Activated naive CD4-positive, alpha-beta T cell treated with anti-CD3 and anti-CD28 coated beads, Interleukin-2, amount 50 U/mL, for 72 hours (primary cell): ENCODE measurements around the gene TBCCD1. TPM values are rescaled to one million over a fixed set of nuclear protein-coding genes. Genes with fewer than 3 reads are reported as not detected.
"Not testable (repeated sequence)": the region's sequence is repeated elsewhere in the genome, so short reads cannot be mapped to it uniquely, and the experiment has no call there.

ENCODE experiments used
- ATAC-seq, 2 donors: fragments of 150-1000 bp; cut with Tn5 transposase; 2 replicates each; pipeline ENCODE4 v1.10.0; 2021; ENCODE audit warnings: mild to moderate bottlenecking in 2 of 2, moderate library complexity in 2 of 2
- DNase-seq, 2 donors: peaks; one replicate each; pipeline ENCODE4 v3.0.0; 2021 to 2022; ENCODE audit warnings: low spot score in 2 of 2
- H3K27ac Mint-ChIP-seq, 2 donors: one replicate each; pipeline ENCODE4 v1.8.0; 2022; ENCODE audit warnings: mild to moderate bottlenecking in 2 of 2, mixed read lengths in 2 of 2
- H3K36me3 Mint-ChIP-seq, 2 donors: one replicate each; pipeline ENCODE4 v1.8.0; 2022; ENCODE audit warnings: mixed read lengths in 2 of 2
- H3K9me3 Mint-ChIP-seq, 2 donors: one replicate each; pipeline ENCODE4 v1.8.0; 2022; ENCODE audit warnings: mixed read lengths in 2 of 2
- total RNA-seq, 2 donors: library from RNA; stranded (reverse); gene quantifications; one replicate each; pipeline ENCODE4 v1.2.3, GENCODE V29; 2022

Gene TBCCD1
- total RNA-seq, 2 donors from 2014 or later, result 10.0 to 14.8 TPM

DNA sequence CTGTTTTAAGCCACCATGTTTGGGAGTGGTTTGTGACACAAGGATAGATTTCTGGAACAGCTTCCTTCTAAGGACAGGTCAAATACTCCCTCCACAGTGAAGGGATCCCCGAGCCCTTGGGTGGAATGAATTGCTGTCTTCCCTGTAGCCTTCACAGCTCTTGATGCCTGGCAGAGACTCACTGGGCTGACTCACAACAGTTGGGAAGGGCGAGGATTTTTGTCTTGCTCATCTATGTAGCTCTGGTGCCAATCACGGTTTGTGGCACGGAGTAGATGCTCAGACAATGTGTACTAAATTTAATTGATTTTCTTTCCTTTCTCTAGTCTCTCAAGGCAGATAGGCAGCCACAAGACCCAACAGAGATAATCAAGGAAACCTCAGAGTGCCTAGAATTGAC lies 49.9 kb downstream of the TBCCD1 start:
- H3K27ac Mint-ChIP-seq, result no peak overlapping the region
- ATAC-seq (no peak), DNase-seq (no peak)
- H3K9me3 Mint-ChIP-seq, result peaks cover 4 to 5% of the 10 kb centered on the region in 2 donors
- H3K36me3 Mint-ChIP-seq, result peaks cover 6 to 19% of the 10 kb centered on the region in 2 donors

- H3K9me3 Mint-ChIP-seq, result peaks cover 4 to 5% of the 10 kb centered on the region in 2 donors
- peaks cover 6 to 19% of the 10 kb centered on the region in 2 donors for H3K36me3 Mint-ChIP-seq
- H3K27ac Mint-ChIP-seq, result no peak overlapping the region
- ATAC-seq (no peak), DNase-seq (no peak)
Observed at GRCh38 chr3:186516646-186517045, 50.5 kb downstream of the TBCCD1 start.

GRCh38 chr3:186515125-186515524 lies 52.0 kb downstream of the TBCCD1 start:
- peak overlapping the region; percentile 26 to 61 for H3K27ac Mint-ChIP-seq
- peak in 1 of 2 donors; percentile 8 for ATAC-seq
- peaks cover 6 to 19% of the 10 kb centered on the region in 2 donors for H3K36me3 Mint-ChIP-seq
- peak in 1 of 2 donors; percentile 34 for DNase-seq
- H3K9me3 Mint-ChIP-seq, result peaks cover 4 to 5% of the 10 kb centered on the region in 2 donors

- DNase-seq (peak in 1 of 2 donors; percentile 47), ATAC-seq (peak; percentile 44 to 79)
- peaks cover 4 to 5% of the 10 kb centered on the region in 2 donors for H3K9me3 Mint-ChIP-seq
- peak overlapping the region; percentile 26 to 61 for H3K27ac Mint-ChIP-seq
- peaks cover 6 to 19% of the 10 kb centered on the region in 2 donors for H3K36me3 Mint-ChIP-seq
Observed at GRCh38 chr3:186514296-186515002, 52.7 kb downstream of the TBCCD1 start.

DNA sequence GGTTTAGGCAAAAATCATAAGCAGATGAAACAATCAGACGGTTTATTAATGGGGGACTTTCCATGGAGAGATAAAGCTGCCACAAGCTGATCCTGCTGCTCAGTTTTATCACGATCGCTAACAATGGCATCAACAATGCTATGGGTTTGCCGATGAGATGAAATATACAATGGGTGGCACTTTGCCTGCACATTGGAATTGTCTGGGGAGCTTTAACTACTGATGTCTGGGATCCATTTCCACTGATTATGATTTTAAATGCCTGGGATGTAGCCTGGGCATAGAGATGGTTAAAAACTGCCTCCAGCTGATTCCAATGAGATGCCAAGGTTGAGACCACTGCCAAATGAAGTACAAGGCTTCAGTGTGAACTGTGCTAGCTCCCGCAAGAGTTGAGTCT lies 53.8 kb downstream of the TBCCD1 start:
- ATAC-seq (no peak), DNase-seq (no peak)
- peaks cover 6 to 19% of the 10 kb centered on the region in 2 donors for H3K36me3 Mint-ChIP-seq
- H3K27ac Mint-ChIP-seq, result no peak overlapping the region
- peaks cover 4 to 5% of the 10 kb centered on the region in 2 donors for H3K9me3 Mint-ChIP-seq

GRCh38 chr3:186512570-186513302 lies 54.4 kb downstream of the TBCCD1 start:
- peaks cover 6 to 19% of the 10 kb centered on the region in 2 donors for H3K36me3 Mint-ChIP-seq
- DNase-seq (no peak), ATAC-seq (no peak)
- no peak overlapping the region for H3K27ac Mint-ChIP-seq
- peaks cover 4 to 5% of the 10 kb centered on the region in 2 donors for H3K9me3 Mint-ChIP-seq

DNA sequence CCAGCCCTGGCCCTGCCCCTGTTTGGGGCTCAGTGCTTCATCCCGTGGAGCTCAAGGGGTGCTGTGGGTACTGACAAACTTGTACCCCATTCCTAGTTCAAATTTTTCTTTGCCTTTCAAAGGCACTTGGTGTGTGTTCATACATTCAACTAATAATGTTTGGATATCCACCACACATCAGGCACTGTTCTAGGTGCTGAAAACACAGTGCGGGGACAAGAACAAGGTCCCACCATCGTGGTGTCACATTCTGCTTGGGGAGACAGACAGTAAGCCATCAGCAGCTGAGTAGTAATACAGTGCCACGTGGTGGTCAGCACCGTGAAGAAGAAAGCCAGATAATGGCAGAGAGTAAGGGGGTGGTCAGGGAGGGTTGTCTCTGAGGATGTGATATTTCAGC lies 55.4 kb downstream of the TBCCD1 start:
- Mint-ChIP-seq H3K9me3 (peaks cover 6 to 10% of the 10 kb centered on the region in 2 donors), H3K27ac (peak overlapping the region; percentile 83 to 94), H3K36me3 (peaks cover 3 to 17% of the 10 kb centered on the region in 2 donors)
- DNase-seq (no peak), ATAC-seq (no peak)

- DNase-seq, result peak in 1 of 2 donors; percentile 31
- peaks cover 0 to 13% of the 10 kb centered on the region in 2 donors for H3K36me3 Mint-ChIP-seq
- peaks cover 4 to 10% of the 10 kb centered on the region in 2 donors for H3K9me3 Mint-ChIP-seq
- H3K27ac Mint-ChIP-seq, result peak overlapping the region; percentile 92 to 94
- ATAC-seq, result peak; percentile 71 to 76
Observed at GRCh38 chr3:186511245-186511644, 55.9 kb downstream of the TBCCD1 start.

- H3K27ac Mint-ChIP-seq, result peak overlapping the region; percentile 92 to 94
- peaks cover 4% of the 10 kb centered on the region in 2 donors for H3K9me3 Mint-ChIP-seq
- DNase-seq (no peak), ATAC-seq (peak; percentile 22 to 27)
- H3K36me3 Mint-ChIP-seq, result peaks cover 0 to 7% of the 10 kb centered on the region in 2 donors
Observed at GRCh38 chr3:186510374-186511079, 56.6 kb downstream of the TBCCD1 start.

DNA sequence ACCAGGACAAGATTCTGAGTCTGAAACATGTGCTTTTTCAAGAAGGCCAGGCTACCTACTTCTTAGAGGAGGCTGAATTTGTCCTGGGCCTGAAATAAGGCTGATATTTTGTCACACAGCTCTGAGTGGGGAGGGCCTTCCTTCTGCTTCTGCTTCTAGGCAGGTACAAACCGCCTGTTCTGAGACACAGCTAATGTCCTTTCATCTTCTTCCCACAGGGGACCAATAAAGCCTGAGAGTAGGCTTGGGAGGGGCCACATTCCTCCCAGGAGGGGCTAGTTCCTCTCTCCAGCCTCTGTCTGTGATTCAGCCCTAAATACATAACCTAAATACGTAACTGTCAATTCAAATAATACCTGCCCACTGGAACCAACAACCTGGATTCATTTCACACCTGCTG lies 57.7 kb downstream of the TBCCD1 start:
- ATAC-seq (no peak), DNase-seq (no peak)
- Mint-ChIP-seq H3K27ac (peak overlapping the region in 1 of 2 donors; percentile 94), H3K9me3 (peaks cover 4% of the 10 kb centered on the region in 2 donors), H3K36me3 (peaks cover 0 to 6% of the 10 kb centered on the region in 2 donors)

GRCh38 chr3:186506857-186507256 lies 60.3 kb downstream of the TBCCD1 start:
- peak in 1 of 2 donors; percentile 43 for DNase-seq
- Mint-ChIP-seq H3K27ac (peak overlapping the region in 1 of 2 donors; percentile 79), H3K36me3 (peaks cover 0 to 6% of the 10 kb centered on the region in 2 donors), H3K9me3 (peaks cover 4% of the 10 kb centered on the region in 2 donors)
- ATAC-seq, result peak; percentile 57 to 76

DNA sequence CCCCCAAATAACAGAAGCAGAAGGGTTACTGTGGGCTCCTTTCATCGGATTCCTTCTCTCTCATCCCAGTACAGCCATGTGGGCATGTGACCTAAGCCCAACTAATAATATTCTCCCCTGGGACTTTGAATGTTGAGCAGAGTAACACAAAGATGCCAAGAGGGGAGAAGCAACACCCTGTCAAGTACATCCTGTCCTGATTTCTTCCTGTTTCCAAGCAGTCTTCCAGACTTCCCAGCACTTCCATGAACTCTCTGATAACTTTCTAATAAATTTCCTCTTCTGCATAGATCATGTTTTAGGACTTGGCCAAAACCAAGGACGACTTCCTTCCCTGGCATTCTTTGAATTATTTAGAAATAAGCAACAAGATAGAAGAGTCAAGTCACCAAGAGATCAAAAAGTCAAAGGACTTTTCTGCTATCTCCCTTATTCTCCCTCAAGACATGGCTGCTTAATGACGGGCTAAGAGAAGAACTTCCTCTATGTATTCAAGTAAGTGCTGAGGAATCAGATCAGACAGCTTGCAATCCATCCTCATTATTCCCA lies 60.9 kb downstream of the TBCCD1 start:
- Mint-ChIP-seq H3K27ac (peak overlapping the region in 1 of 2 donors; percentile 79), H3K36me3 (peaks cover 0 to 6% of the 10 kb centered on the region in 2 donors), H3K9me3 (peaks cover 4% of the 10 kb centered on the region in 2 donors)
- DNase-seq (no peak), ATAC-seq (no peak)

DNA sequence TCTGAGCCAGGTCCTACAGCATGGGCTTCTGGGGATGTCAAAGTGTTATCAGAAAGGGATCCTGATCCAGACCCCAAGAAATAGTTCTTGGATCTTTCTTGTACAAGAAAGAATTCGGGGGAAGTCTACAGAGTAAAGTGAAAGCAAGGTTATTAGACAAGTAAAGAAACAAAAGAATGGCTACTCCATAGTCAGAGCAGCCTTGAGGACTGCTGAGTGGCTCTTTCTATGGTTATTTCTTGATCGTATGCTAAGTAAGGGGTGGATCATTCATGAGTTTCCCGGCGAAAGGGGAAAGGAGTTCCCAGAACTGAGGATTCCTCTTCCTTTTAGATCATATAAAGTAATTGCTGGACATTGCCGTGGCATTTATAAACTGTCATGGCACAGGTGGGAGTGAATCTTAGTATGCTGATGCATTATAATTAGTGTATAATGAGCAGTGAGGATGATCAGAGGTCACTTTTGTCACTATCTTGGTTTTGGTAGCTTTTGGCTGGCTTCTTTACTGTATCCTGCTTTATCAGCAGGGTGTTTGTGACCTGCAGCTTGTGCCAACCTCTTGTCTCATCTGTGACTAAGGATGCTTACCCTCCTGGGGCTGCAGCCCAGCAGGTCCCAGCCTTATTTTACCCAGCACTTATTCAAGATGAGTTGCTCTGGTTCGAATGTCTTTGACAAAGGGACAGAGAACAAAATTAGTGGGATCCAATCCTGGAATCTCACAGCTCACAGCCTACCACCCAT lies 64.0 kb downstream of the TBCCD1 start:
- ATAC-seq, result no peak
- Mint-ChIP-seq H3K9me3 (peaks cover 6 to 17% of the 10 kb centered on the region in 2 donors), H3K27ac (no peak overlapping the region), H3K36me3 (peaks cover 0 to 20% of the 10 kb centered on the region in 2 donors)
- DNase-seq, result no peak

- peak in 1 of 2 donors; percentile 26 for ATAC-seq
- DNase-seq, result no peak
- Mint-ChIP-seq H3K36me3 (peaks cover 0 to 20% of the 10 kb centered on the region in 2 donors), H3K9me3 (peaks cover 7 to 17% of the 10 kb centered on the region in 2 donors), H3K27ac (no peak overlapping the region)
Observed at GRCh38 chr3:186502138-186502948, 64.8 kb downstream of the TBCCD1 start.

GRCh38 chr3:186499949-186500348 lies 67.2 kb downstream of the TBCCD1 start:
- DNase-seq, ATAC-seq, H3K27ac Mint-ChIP-seq: not testable (repeated sequence)
- peaks cover 0 to 14% of the 10 kb centered on the region in 2 donors for H3K36me3 Mint-ChIP-seq
- H3K9me3 Mint-ChIP-seq, result peaks cover 3 to 12% of the 10 kb centered on the region in 2 donors
